PC-9 (cell line): ENCODE data around the gene SLC26A4. TPM values are rescaled to one million over a fixed set of nuclear protein-coding genes. Genes with fewer than 3 reads are reported as not detected.
"Not testable (repeated sequence)": the region's sequence is repeated elsewhere in the genome, so short reads cannot be mapped to it uniquely, and the experiment has no call there.

ENCODE experiments used
- BruUV-seq: library from RNA; stranded (reverse); fragments of 400-500 nt; replicated peaks from 2 replicates; lab custom pipeline; 2021; lab: Mats Ljungman, UMichigan
- CTCF ChIA-PET: fragments of 300-600 bp; sonication (Branson Sonifier 250); formaldehyde crosslinking; loops from one replicate; lab custom pipeline; 2022; ENCODE audit warnings: antibody characterized with exemption; lab: Charles Lee
- POLR2A ChIA-PET: fragments of 300-600 bp; sonication (Branson Sonifier 250); formaldehyde crosslinking; loops from one replicate; lab custom pipeline; 2022; ENCODE audit warnings: antibody characterized with exemption; ENCODE audit not compliant: unreplicated experiment; lab: Charles Lee
- DNase-seq, 2 experiments: peaks; one replicate each; pipeline versions ENCODE4 v3.0.0 to v3.0.0-alpha.2; 2015 to 2022; ENCODE audit warnings: mixed read lengths in 1 of 2
- H2AFZ ChIP-seq: fragments of 200-600 bp; sonication (generic); 2 replicates; pipeline ENCODE4 v1.8.1; 2017; ENCODE audit warnings: antibody characterized with exemption
- H3F3A ChIP-seq: fragments of 200-600 bp; sonication (generic); 2 replicates; pipeline ENCODE4 v1.8.1; 2017; ENCODE audit warnings: antibody characterized with exemption, mild to moderate bottlenecking, low read depth; ENCODE audit not compliant: insufficient read depth
- H3K27ac ChIP-seq: fragments of 200-600 bp; sonication (generic); 2 replicates; pipeline ENCODE4 v1.6.1; 2016; ENCODE audit warnings: mixed run types
- H3K27me3 ChIP-seq: fragments of 200-600 bp; sonication (generic); 2 replicates; pipeline ENCODE4 v1.6.1; 2016; ENCODE audit warnings: low read depth, mixed run types; ENCODE audit not compliant: insufficient read depth
- H3K36me3 ChIP-seq: fragments of 200-600 bp; sonication (generic); 2 replicates; pipeline ENCODE4 v1.6.1; 2016; ENCODE audit warnings: low read depth, mixed run types
- H3K4me1 ChIP-seq: fragments of 200-600 bp; sonication (generic); replicated peaks from 2 replicates; pipeline ENCODE4 v1.6.1; 2016; ENCODE audit warnings: mixed run types; ENCODE audit not compliant: insufficient read depth
- H3K4me2 ChIP-seq: fragments of 200-600 bp; sonication (generic); 2 replicates; pipeline ENCODE4 v1.6.1; 2017; ENCODE audit warnings: mixed run types
- H3K4me3 ChIP-seq: fragments of 200-600 bp; sonication (generic); 2 replicates; pipeline ENCODE4 v1.6.1; 2016; ENCODE audit warnings: mixed run types
- H3K79me2 ChIP-seq: fragments of 200-600 bp; sonication (generic); 2 replicates; pipeline ENCODE4 v1.6.1; 2017; ENCODE audit warnings: low read depth, mixed run types
- H3K9me2 ChIP-seq: fragments of 200-600 bp; sonication (generic); 2 replicates; pipeline ENCODE4 v1.8.1; 2017; ENCODE audit warnings: mild to moderate bottlenecking; ENCODE audit not compliant: insufficient read depth
- H3K9me3 ChIP-seq: fragments of 200-600 bp; sonication (generic); 2 replicates; pipeline ENCODE4 v1.8.1; 2016; ENCODE audit warnings: low read depth; ENCODE audit not compliant: insufficient read depth
- H4K20me1 ChIP-seq: fragments of 200-600 bp; sonication (generic); 2 replicates; pipeline ENCODE4 v1.8.1; 2017; ENCODE audit not compliant: insufficient read depth
- EZH2 ChIP-seq: fragments of 200-600 bp; sonication (generic); IDR thresholded peaks from 2 replicates; pipeline ENCODE4 v1.8.0; 2017; ENCODE audit warnings: antibody characterized with exemption, low read depth
- intact Hi-C: fragments of 100-400 bp; cut with micrococcal nuclease; formaldehyde crosslinking; loops from one replicate; pipeline ENCODE4 v1.10.0; 2022; ENCODE audit not compliant: unreplicated experiment
- total RNA-seq: library from RNA; stranded (reverse); gene quantifications from 2 replicates; pipeline ENCODE4 v1.2.3, GENCODE V29; 2021
- TF ChIP-seq, protein P1 (sequence below): fragments of 200-600 bp; sonication (generic); conservative IDR thresholded peaks from 2 replicates; pipeline ENCODE4 v1.6.1; 2017; ENCODE audit warnings: mixed run types, antibody characterized with exemption, mild to moderate bottlenecking, moderate library complexity

Gene SLC26A4
- total RNA-seq, 1 experiment from 2014 or later: 1.7 TPM

DNA sequence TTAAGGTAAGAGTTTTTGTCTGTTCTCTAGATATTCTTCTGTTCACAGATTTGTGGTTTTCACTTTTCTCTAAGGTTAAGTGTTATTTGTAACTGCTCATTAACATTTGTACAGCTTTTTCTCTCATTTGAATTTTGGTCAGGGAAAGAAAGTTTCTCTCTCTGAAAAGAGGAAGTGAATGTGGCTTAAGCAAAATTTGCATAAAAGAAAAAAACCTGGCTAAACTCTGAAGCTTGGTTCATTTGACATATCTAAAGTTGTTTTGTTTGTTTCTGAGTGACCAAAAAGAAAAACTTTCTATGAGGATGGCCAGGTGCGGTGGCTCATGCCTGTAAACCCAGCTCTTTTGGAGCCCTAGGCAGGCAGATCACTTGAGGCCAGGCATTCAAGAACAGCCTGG, 22.0 kb upstream of the SLC26A4 start:
- ChIA-PET POLR2A (no interaction called here), CTCF (no interaction called here)
- Histone ChIP-seq H3K4me1 (0 out of 2 replicates have a peak, but pooled peaks cover 3% of the 10 kb centered on the region), H3K4me2 (no peak overlapping the region), H3K27me3 (no peaks in the 10 kb centered on the region), H3K36me3 (no peaks in the 10 kb centered on the region), H4K20me1 (no peaks in the 10 kb centered on the region), H3K4me3 (no peak overlapping the region), H3F3A (no peaks in the 10 kb centered on the region), H3K79me2 (no peaks in the 10 kb centered on the region), H3K9me2 (no peaks in the 10 kb centered on the region), H3K27ac (no peak overlapping the region), H3K9me3 (no peaks in the 10 kb centered on the region), H2AFZ (no peak overlapping the region)
- no peak for TF ChIP-seq EZH2
- TF ChIP-seq, protein P1, sequence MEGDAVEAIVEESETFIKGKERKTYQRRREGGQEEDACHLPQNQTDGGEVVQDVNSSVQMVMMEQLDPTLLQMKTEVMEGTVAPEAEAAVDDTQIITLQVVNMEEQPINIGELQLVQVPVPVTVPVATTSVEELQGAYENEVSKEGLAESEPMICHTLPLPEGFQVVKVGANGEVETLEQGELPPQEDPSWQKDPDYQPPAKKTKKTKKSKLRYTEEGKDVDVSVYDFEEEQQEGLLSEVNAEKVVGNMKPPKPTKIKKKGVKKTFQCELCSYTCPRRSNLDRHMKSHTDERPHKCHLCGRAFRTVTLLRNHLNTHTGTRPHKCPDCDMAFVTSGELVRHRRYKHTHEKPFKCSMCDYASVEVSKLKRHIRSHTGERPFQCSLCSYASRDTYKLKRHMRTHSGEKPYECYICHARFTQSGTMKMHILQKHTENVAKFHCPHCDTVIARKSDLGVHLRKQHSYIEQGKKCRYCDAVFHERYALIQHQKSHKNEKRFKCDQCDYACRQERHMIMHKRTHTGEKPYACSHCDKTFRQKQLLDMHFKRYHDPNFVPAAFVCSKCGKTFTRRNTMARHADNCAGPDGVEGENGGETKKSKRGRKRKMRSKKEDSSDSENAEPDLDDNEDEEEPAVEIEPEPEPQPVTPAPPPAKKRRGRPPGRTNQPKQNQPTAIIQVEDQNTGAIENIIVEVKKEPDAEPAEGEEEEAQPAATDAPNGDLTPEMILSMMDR: no peak
- BruUV-seq: no TSS peak
- DNase-seq: no peak
- intact Hi-C loops: no loop called here

DNA sequence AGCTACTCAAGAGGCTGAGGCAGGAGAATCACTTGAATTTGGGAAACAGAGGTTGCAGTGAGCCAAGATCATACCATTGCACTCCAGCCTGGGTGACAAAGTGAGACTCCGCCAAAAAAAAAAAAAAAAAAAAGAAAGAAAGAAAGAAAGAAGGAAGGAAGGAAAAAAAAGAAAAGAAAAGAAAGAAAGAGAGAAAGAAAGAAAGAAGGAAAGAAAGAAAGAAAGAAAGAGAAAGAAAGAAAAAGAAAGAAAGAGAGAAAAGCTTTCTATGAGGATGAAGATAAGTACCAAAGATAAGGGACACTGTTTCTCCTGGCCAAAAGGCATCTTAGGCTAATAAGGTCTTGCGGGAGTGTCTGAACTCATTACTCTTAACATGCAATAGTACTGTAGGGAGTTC, 21.6 kb upstream of the SLC26A4 start:
- H3K79me2 ChIP-seq, H3F3A ChIP-seq, H3K4me2 ChIP-seq, H3K9me3 ChIP-seq, H3K9me2 ChIP-seq, H3K4me3 ChIP-seq, CTCF ChIA-PET, BruUV-seq, H3K4me1 ChIP-seq, POLR2A ChIA-PET, H4K20me1 ChIP-seq, H2AFZ ChIP-seq, DNase-seq, intact Hi-C loops, H3K27me3 ChIP-seq, H3K36me3 ChIP-seq, H3K27ac ChIP-seq: not testable (repeated sequence)

DNA sequence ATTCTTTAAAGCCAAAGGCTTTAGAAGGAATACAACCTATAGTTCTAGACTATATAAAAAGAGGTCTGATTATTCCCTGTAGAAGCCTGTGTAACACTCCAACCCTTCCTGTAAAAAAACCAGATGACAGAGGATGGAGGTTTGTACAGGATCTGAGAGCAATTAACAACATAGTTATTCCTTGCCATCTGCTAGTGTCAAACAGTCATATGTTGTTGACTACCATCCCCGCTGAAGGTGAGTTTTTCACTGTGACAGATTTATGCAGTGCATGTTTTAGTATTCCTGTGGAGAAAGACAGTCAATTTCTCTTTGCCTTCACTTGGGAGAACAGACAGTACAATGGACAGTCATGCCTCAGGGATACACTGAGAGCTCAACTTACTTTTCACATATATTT, 19.0 kb upstream of the SLC26A4 start:
- H4K20me1 ChIP-seq: no peaks in the 10 kb centered on the region
- no peak overlapping the region for H3K27ac ChIP-seq
- no peak overlapping the region for H3K4me2 ChIP-seq

More for the DNA sequence above, 19.0 kb upstream of the SLC26A4 start:
- Histone ChIP-seq H3K9me2 (no peaks in the 10 kb centered on the region), H3K27me3 (no peaks in the 10 kb centered on the region), H3F3A (no peaks in the 10 kb centered on the region), H3K9me3 (no peaks in the 10 kb centered on the region; the same call in 1 of the 2 replicates), H3K4me1 (0 out of 2 replicates have a peak, but pooled peaks cover 3% of the 10 kb centered on the region), H2AFZ (no peak overlapping the region), H3K79me2 (no peaks in the 10 kb centered on the region), H3K36me3 (no peaks in the 10 kb centered on the region), H3K4me3 (no peak overlapping the region)
- no peak for DNase-seq
- ChIA-PET CTCF (no interaction called here), POLR2A (no interaction called here)
- no peak for TF ChIP-seq EZH2
- TF ChIP-seq, protein P1: no peak
- BruUV-seq: no TSS peak
- intact Hi-C loops: no loop called here
